ENCODE measurements around the gene APPL2. TPM values are rescaled to one million over a fixed set of nuclear protein-coding genes. Genes with fewer than 3 reads are reported as not detected.

The APPL2 gene
- total and polyA plus RNA-seq, 2 donors (not counting 1 experiment from before 2014, with no cell fraction given) = 20.5 to 58.3 TPM

- H3K4me1 ChIP-seq (ENCODE audit: control insufficient read depth in 2 of 2, insufficient read depth in 2 of 2, low read length in 2 of 2) = no peaks in the 10 kb centered on the region
- Mint-ChIP-seq H3K9me3 (ENCODE audit: insufficient read depth) (no peaks in the 10 kb centered on the region), H3K4me1 (peaks cover 4% of the 10 kb centered on the region), H3K27me3 (no peaks in the 10 kb centered on the region), H3K4me3 (no peak overlapping the region), H3K27ac (no peak overlapping the region)
- H2AFZ ChIP-seq (ENCODE audit: insufficient read depth, low read depth, low read length, poor library complexity, severe bottlenecking) = no peak overlapping the region
- peaks cover 15% of the 10 kb centered on the region for H4K20me1 ChIP-seq (ENCODE audit: control insufficient read depth, insufficient read depth, low read length, poor library complexity, severe bottlenecking)
- H3K4me2 ChIP-seq (replicated peaks; ENCODE audit: low read depth, low read length, poor library complexity, severe bottlenecking) = no peak overlapping the region
- intact Hi-C loops (cut with micrococcal nuclease) = no loop called here
- H3K79me2 ChIP-seq (ENCODE audit: control insufficient read depth, insufficient read depth, low read length) = no peaks in the 10 kb centered on the region
- no peak overlapping the region for H3K9ac ChIP-seq (ENCODE audit: low read length)
- no peak overlapping the region for H3K4me3 ChIP-seq (ENCODE audit: control extremely low read depth in 1 of 5, extremely low read depth in 1 of 5, insufficient read depth in 1 of 5, low read depth in 2 of 5, low read length in 4 of 5)
- H3K27ac ChIP-seq (ENCODE audit: low read length in 2 of 2) = no peak overlapping the region
- H3K36me3 ChIP-seq (replicated peaks in 1 of 2; ENCODE audit: control extremely low read depth in 1 of 2, control insufficient read depth in 1 of 2, extremely low read depth in 1 of 2, insufficient read depth in 2 of 2, low read length in 1 of 2) = peaks cover 11 to 88% of the 10 kb centered on the region in 2 experiments
- DNase-seq (no peak), ATAC-seq (ENCODE audit: low read depth) (no peak)
- no peaks in the 10 kb centered on the region for H3K27me3 ChIP-seq (replicated peaks in 1 of 4; ENCODE audit: control extremely low read depth in 1 of 4, control insufficient read depth in 3 of 4, insufficient read depth in 4 of 4, low read length in 3 of 4)
- ChIA-PET CTCF (no interaction called here), POLR2A (no interaction called here)
- no peak for TF ChIP-seq CTCF (IDR thresholded peaks at IDR 0.05)
- TF ChIP-seq EZH2 (IDR thresholded peaks at IDR 0.05; ENCODE audit: borderline replicate concordance, insufficient read depth, low read depth, low read length, poor library complexity, severe bottlenecking) = no peak
- H3K9me3 ChIP-seq (ENCODE audit: control extremely low read depth in 1 of 3, control insufficient read depth in 2 of 3, insufficient read depth in 1 of 3, low read length in 2 of 3) = no peaks in the 10 kb centered on the region
Observed at GRCh38 chr12:105167346-105167745, 68.6 kb downstream of the APPL2 start.

GRCh38 chr12:105166736-105167135 is 69.2 kb downstream of the APPL2 start:
- H3K4me1 ChIP-seq (ENCODE audit: control insufficient read depth in 2 of 2, insufficient read depth in 2 of 2, low read length in 2 of 2) = no peaks in the 10 kb centered on the region
- ChIA-PET CTCF (interaction anchor here (1.2 to 1.4 kb wide), 2 partner anchors 50 to 216 kb away, joined by 3 to 4 read pairs; no protein-coding TSS in a partner anchor), POLR2A (no interaction called here)
- no peak overlapping the region for H3K4me3 ChIP-seq (ENCODE audit: control extremely low read depth in 1 of 5, extremely low read depth in 1 of 5, insufficient read depth in 1 of 5, low read depth in 2 of 5, low read length in 4 of 5)
- H2AFZ ChIP-seq (ENCODE audit: insufficient read depth, low read depth, low read length, poor library complexity, severe bottlenecking) = no peak overlapping the region
- H3K4me2 ChIP-seq (replicated peaks; ENCODE audit: low read depth, low read length, poor library complexity, severe bottlenecking) = no peak overlapping the region
- H3K27me3 ChIP-seq (replicated peaks in 1 of 4; ENCODE audit: control extremely low read depth in 1 of 4, control insufficient read depth in 3 of 4, insufficient read depth in 4 of 4, low read length in 3 of 4) = no peaks in the 10 kb centered on the region
- H3K27ac ChIP-seq (ENCODE audit: low read length in 2 of 2) = no peak overlapping the region
- Mint-ChIP-seq H3K4me3 (no peak overlapping the region), H3K4me1 (no peaks in the 10 kb centered on the region), H3K9me3 (ENCODE audit: insufficient read depth) (no peaks in the 10 kb centered on the region), H3K27me3 (no peaks in the 10 kb centered on the region), H3K27ac (no peak overlapping the region)
- 100% methylated on average over 1 of the region's 1 CpG for WGBS (ENCODE audit: insufficient coverage)
- no peak for DNase-seq
- no peaks in the 10 kb centered on the region for H3K79me2 ChIP-seq (ENCODE audit: control insufficient read depth, insufficient read depth, low read length)
- H3K9ac ChIP-seq (ENCODE audit: low read length) = no peak overlapping the region
- no peak for ATAC-seq (ENCODE audit: low read depth)
- intact Hi-C loops (cut with micrococcal nuclease) = no loop called here
- H3K9me3 ChIP-seq (ENCODE audit: control extremely low read depth in 1 of 3, control insufficient read depth in 2 of 3, insufficient read depth in 1 of 3, low read length in 2 of 3) = no peaks in the 10 kb centered on the region
- peaks cover 14 to 90% of the 10 kb centered on the region in 2 experiments for H3K36me3 ChIP-seq (replicated peaks in 1 of 2; ENCODE audit: control extremely low read depth in 1 of 2, control insufficient read depth in 1 of 2, extremely low read depth in 1 of 2, insufficient read depth in 2 of 2, low read length in 1 of 2)
- no peak for TF ChIP-seq CTCF (IDR thresholded peaks at IDR 0.05)
- no peak for TF ChIP-seq EZH2 (IDR thresholded peaks at IDR 0.05; ENCODE audit: borderline replicate concordance, insufficient read depth, low read depth, low read length, poor library complexity, severe bottlenecking)
- peaks cover 21% of the 10 kb centered on the region for H4K20me1 ChIP-seq (ENCODE audit: control insufficient read depth, insufficient read depth, low read length, poor library complexity, severe bottlenecking)

All from B cell (primary cell).